ENCODE measurements around the gene TPPP3.

DNA sequence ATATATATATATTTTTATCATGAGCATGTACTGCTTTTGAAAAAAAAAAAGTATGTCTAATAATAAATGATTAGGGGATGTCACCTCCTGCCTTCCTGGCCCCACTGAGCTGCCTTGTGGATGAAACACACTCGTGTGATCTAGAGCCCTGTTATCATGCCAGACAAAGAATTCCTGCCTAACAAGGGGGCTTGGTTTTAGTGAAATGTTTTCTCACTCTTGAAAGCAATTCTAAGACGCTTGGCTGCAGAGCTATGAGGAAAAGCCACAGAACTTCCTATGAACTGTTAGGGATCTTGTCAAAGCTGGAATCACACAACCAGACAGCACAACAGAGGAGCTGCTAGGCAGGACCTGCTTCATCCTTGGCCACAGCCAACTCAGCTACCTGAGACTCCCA, 19.0 kb upstream of the TPPP3 start:
- TF ChIP-seq, protein P1, sequence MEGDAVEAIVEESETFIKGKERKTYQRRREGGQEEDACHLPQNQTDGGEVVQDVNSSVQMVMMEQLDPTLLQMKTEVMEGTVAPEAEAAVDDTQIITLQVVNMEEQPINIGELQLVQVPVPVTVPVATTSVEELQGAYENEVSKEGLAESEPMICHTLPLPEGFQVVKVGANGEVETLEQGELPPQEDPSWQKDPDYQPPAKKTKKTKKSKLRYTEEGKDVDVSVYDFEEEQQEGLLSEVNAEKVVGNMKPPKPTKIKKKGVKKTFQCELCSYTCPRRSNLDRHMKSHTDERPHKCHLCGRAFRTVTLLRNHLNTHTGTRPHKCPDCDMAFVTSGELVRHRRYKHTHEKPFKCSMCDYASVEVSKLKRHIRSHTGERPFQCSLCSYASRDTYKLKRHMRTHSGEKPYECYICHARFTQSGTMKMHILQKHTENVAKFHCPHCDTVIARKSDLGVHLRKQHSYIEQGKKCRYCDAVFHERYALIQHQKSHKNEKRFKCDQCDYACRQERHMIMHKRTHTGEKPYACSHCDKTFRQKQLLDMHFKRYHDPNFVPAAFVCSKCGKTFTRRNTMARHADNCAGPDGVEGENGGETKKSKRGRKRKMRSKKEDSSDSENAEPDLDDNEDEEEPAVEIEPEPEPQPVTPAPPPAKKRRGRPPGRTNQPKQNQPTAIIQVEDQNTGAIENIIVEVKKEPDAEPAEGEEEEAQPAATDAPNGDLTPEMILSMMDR (IDR thresholded peaks at IDR 0.05; ENCODE audit: insufficient read depth, low read length), result no peak
- TF ChIP-seq GABPA (IDR thresholded peaks at IDR 0.05; ENCODE audit: low read depth) (no peak), POLR2AphosphoS5 (IDR thresholded peaks at IDR 0.05; ENCODE audit: low read depth) (no peak), SPI1 (IDR thresholded peaks at IDR 0.05; ENCODE audit: borderline replicate concordance, low read depth) (no peak)
- TF ChIP-seq, protein P2, sequence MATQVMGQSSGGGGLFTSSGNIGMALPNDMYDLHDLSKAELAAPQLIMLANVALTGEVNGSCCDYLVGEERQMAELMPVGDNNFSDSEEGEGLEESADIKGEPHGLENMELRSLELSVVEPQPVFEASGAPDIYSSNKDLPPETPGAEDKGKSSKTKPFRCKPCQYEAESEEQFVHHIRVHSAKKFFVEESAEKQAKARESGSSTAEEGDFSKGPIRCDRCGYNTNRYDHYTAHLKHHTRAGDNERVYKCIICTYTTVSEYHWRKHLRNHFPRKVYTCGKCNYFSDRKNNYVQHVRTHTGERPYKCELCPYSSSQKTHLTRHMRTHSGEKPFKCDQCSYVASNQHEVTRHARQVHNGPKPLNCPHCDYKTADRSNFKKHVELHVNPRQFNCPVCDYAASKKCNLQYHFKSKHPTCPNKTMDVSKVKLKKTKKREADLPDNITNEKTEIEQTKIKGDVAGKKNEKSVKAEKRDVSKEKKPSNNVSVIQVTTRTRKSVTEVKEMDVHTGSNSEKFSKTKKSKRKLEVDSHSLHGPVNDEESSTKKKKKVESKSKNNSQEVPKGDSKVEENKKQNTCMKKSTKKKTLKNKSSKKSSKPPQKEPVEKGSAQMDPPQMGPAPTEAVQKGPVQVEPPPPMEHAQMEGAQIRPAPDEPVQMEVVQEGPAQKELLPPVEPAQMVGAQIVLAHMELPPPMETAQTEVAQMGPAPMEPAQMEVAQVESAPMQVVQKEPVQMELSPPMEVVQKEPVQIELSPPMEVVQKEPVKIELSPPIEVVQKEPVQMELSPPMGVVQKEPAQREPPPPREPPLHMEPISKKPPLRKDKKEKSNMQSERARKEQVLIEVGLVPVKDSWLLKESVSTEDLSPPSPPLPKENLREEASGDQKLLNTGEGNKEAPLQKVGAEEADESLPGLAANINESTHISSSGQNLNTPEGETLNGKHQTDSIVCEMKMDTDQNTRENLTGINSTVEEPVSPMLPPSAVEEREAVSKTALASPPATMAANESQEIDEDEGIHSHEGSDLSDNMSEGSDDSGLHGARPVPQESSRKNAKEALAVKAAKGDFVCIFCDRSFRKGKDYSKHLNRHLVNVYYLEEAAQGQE (IDR thresholded peaks at IDR 0.05; ENCODE audit: insufficient replicate concordance, low read depth), result no peak

Measured in HL-60 (cell line).